Tibial nerve (tissue), 4 donors: ENCODE results near the gene CAMK2D.

Experiments used
- EP300 ChIP-seq, 2 donors: sonication (generic); formaldehyde crosslinking; IDR thresholded peaks; one replicate each; pipeline ENCODE4 v1.6.1; 2017; ENCODE audit warnings: antibody characterized with exemption in 2 of 2, mild to moderate bottlenecking in 1 of 2
- TF ChIP-seq, protein P1 (sequence below), 5 experiments: fragments of 200-600 bp in 3 of 5; fragments of 450-650 bp in 2 of 5; sonication (generic) in 3 of 5; IDR thresholded peaks; one replicate each; pipeline ENCODE4 v1.5.1; 2016 to 2019; ENCODE audit warnings: antibody characterized with exemption in 5 of 5, mild to moderate bottlenecking in 3 of 5, moderate library complexity in 2 of 5

DNA sequence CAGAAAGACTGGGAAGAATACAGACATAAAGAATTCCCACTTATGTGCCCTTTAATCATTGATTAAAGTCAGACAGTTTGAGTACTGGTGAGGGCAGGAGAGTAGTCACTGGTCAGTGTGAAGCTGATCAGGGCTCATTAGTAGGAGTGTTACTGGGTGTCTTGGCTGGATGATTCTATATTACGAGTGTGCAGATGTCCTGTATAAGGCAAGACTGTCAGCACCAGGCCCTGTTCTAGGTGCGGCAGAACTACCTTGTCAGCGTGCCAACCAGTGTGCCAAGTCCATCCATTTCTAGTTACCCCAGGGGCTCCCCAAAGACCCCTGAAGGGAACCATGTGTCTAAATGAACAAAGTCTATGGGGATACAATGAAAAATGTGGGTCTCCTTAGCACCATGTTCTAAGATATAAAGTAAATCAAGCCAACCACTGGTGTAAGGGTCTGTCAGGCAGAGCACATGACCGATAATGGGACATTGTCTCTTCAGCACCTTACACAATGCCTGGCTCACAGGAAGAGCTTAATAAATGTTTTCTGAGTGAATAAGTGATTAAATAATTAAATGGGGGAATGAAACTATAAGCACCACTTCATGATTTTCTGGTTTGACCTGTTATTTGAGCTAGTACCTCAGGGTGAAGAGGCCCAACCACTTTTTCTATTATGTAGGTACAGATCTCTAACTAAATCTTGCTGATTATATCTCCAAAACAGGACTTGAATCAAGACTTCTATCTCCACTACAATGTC, 205.0 kb downstream of the CAMK2D start:
- no peak for TF ChIP-seq EP300 (IDR thresholded peaks at IDR 0.05)
- TF ChIP-seq, protein P1, sequence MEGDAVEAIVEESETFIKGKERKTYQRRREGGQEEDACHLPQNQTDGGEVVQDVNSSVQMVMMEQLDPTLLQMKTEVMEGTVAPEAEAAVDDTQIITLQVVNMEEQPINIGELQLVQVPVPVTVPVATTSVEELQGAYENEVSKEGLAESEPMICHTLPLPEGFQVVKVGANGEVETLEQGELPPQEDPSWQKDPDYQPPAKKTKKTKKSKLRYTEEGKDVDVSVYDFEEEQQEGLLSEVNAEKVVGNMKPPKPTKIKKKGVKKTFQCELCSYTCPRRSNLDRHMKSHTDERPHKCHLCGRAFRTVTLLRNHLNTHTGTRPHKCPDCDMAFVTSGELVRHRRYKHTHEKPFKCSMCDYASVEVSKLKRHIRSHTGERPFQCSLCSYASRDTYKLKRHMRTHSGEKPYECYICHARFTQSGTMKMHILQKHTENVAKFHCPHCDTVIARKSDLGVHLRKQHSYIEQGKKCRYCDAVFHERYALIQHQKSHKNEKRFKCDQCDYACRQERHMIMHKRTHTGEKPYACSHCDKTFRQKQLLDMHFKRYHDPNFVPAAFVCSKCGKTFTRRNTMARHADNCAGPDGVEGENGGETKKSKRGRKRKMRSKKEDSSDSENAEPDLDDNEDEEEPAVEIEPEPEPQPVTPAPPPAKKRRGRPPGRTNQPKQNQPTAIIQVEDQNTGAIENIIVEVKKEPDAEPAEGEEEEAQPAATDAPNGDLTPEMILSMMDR (IDR thresholded peaks at IDR 0.05), result no peak
